Endothelial cell of hepatic sinusoid (primary cell): ENCODE measurements around the gene KCNV2.
"Not testable (repeated sequence)": the region's sequence is repeated elsewhere in the genome, so short reads cannot be mapped to it uniquely, and the experiment has no call there.

Source experiments
- in situ Hi-C: cut with HindIII; loops from 2 replicates; pipeline ENCODE4 v1.10.0; 2017; ENCODE audit warnings: low sequenced_read_pairs

KCNV2 gene

GRCh38 chr9:2717385-2717784 is at the start of gene KCNV2:
Gene KCNV2 (plus strand): TSS chr9:2717510. CDS start chr9:2717740, 230 bp downstream.
- in situ Hi-C loops, result no loop called here

DNA sequence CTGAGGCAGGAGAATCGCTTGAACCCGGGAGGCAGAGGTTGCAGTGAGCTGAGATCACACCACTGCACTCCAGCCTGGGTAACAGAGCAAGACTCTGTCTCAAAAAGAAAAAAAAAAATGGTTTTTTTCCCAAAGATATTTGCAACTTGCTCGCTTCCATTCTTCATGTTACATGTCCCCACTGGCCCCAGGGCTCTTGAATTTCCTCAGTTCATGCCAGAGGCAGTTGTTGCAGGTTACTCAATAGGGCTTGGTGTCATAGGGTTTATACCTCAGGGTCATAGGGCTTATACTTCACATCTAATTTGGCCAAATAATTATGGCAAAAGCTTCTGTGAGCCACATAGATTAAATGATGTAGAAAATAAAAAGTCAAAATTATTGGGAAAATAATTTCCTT is 44.1 kb upstream of the KCNV2 start:
- in situ Hi-C loops, result loop anchor here (25.0 kb wide), 1 partner anchor 89 kb away; no protein-coding TSS in a partner anchor

DNA sequence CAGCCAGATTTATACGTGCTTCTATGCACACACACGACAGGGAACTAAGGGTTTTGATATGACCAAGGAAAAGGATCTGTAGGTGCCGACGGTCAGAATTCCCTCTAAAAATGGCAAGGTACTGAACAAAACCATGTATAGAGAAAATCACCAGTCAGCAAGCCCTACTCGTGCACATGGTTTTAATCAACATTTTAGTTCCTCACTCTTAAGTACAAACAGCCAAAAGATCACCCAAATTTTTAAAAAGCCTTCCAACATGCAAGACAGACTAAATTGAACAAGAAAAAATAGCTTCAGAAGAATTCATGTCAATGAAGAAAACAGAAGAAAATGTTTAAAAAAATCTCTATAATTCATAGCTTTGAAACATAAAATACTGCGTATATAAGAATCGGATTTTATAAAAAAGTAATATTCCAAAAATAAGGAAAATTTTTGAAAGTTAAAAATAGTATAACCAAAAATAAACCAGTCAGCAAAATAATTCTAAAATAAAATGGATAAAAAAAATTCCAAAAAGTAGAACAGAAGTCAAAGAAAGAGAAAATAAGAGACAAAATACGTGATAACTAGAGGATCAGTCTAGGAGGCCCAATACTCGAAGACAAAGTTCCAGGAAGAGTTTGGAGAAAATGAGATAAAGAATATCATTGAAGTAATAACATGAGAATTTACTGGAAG is 43.0 kb upstream of the KCNV2 start:
- in situ Hi-C loops, result loop anchor here (25.0 kb wide), 1 partner anchor 88 kb away; no protein-coding TSS in a partner anchor

GRCh38 chr9:2675834-2676233 is 41.5 kb upstream of the KCNV2 start:
- in situ Hi-C loops, result no loop called here

DNA sequence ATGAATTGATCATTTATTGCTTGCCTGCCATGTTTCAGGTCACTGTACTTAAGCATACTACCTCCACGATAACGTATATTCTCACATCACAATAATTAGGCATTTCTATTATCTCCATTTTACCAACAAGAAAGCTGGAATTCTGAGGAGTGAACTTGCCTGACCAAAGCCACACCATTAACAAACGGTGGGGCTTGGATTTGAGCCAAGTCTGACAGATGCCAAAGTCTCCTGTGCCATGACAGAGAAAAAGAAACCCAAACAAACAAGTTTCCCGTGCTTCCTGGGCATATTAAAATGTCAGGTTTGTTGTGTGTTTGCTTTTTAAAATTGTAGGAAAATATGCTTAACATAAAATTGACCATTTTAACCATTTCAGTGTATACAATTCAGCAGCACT is 40.8 kb upstream of the KCNV2 start:
- in situ Hi-C loops, result no loop called here

DNA sequence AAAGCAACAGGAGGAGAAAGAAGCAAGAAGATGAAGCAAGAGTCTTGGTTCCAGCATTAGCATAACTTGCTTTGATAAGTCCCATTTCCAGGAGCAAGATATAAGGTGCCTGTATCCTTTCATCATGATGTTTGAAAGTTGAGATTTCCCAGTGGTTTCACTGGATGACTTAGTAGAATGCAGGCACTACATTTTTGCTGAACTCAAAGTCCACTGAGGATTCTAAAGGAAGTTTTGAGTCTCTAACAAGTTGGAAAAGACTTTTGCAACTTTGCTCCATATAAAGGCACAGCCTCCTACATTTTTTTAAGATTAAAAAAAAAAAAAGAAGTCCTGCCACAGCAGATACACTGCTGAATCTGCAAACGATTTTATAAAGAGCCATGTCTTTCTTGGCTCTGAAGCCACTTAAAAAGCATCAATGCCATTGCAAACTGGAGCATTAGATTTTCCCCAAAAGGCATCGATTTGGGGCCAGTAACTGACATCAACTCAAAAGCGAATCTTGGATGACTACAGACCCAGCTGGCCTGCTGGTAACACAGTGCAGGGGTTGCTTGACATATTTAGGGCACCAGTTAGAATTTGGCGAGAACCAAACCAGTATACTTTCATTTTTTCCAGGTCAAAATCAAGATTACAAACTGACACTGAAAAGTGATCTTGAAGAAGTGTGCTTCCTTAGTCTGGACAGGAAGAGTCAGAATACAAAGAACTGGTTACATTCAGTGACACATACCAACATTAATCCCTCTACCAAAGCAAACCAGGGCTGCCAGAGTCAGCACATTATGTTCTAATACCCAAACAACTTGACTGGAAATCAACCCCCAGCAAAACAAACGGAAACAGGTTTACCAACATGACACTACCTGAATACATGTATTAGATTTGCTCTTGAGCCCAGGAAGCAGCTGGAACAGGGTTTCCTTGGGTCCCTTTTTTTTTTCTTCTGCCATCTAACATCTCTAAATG is 39.1 kb upstream of the KCNV2 start:
- in situ Hi-C loops, result no loop called here

- in situ Hi-C loops, result no loop called here
Measured at GRCh38 chr9:2679011-2679410, 38.3 kb upstream of the KCNV2 start.

DNA sequence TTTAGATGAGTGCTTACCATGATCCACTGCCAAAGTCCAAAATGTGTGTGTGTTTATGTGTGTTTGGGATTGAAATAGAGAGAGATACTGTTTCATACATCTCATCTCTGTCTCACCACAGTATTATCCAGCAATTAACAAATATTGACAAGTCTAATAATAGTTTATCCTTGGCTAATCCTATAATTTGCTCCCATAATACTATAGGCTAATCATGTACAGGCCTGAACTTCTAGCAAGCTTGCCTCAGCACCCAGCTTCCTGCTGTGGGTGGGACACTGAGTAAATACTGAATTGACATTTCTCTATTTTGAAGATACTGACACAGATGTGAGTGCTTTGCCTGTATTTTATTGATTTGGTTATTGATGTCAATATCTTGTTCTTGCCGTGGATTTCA is 35.3 kb upstream of the KCNV2 start:
- in situ Hi-C loops, result no loop called here

- in situ Hi-C loops, result no loop called here
Measured at GRCh38 chr9:2686911-2687310, 30.4 kb upstream of the KCNV2 start.

GRCh38 chr9:2688636-2689035 is 28.7 kb upstream of the KCNV2 start:
- in situ Hi-C loops, result no loop called here

DNA sequence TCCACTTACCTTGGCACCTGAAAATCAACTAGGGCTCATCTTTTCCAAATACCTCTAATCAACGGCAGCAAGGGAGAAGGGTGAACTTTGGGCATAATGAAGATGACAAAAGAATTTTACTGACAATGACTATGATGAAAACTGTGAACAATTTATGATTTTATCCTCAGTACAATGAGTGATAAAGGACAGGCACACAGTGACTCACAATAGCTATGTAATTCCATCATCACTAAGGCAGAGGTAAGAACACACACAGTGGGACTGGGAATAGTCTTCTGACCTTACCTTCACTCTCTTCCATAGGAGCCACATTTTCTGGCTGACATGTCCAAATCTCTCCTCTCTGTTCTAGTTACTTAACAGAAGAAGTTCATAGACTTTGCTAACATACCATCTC is 26.1 kb upstream of the KCNV2 start:
- in situ Hi-C loops, result no loop called here

- in situ Hi-C loops, result no loop called here
Measured at GRCh38 chr9:2691626-2692025, 25.7 kb upstream of the KCNV2 start.

DNA sequence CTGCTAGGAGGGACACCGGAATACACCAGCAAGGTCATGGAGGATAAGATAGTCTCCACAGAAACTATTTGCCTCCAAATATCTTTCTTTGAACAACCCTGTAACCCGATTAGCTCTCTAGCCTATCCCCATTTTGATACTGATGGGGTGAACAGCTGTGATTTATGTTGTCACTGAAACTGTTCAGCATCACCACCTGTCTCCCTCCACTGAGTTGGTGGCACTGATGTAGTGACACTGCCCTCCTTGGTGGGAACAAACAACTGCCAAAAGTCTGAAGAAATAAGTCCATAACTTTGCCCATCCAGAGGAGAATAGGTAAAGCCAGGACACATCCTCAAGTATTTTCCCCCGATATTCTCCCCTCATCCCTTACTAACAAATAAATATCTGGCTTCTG is 24.3 kb upstream of the KCNV2 start:
- in situ Hi-C loops, result no loop called here

- in situ Hi-C loops, result no loop called here
Measured at GRCh38 chr9:2697492-2697891, 19.8 kb upstream of the KCNV2 start.

GRCh38 chr9:2700398-2700797 is 16.9 kb upstream of the KCNV2 start:
- in situ Hi-C loops, result no loop called here

DNA sequence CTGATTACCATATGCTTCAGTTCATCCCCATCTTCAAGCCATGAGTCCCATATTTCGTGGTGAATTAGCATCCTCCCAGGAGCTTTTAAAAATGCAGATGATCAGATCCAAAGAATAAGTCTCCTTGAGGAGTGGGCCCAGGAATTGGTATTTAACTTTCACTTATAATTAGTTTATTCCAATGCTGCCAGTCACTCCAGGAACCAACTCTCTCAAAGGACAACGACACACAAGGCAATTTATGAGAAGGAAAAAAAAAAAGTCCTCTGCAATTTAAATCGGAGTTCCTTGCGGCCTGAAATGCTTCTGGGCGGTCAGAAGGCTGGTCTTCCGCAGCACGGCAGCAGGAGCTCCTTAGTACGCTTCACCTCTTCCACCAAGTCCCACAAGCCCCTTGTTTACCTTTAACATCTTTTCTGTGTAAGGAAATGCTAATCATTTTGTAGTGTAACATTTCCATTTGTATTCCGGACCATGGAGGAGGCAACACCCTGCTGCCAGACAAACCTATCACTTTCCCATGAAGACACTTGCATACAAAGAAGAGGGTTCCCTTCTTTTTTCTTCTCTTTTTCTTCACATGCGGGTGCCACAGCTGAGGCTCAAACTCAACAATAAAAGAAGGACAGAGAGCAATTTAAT is 16.3 kb upstream of the KCNV2 start:
- in situ Hi-C loops, result no loop called here

DNA sequence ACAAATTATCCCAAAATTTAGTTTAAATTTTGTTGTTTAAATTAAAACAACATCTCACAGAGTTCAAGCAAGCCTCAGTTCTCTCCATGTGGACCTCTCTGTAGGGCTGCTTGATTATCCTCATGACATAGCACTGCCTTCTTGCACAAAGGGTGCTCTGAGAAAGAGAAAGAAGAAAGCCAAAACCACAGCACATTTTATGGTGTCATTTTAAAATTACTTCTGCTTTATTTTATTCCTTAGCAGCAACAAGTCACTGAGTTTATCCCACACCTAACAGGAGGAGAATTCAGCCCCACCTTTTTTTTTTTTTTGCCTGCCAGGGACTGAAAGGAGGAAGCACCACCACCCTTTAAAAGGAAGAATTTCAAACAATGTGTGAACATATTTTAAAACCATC is 12.8 kb upstream of the KCNV2 start:
- in situ Hi-C loops, result no loop called here

DNA sequence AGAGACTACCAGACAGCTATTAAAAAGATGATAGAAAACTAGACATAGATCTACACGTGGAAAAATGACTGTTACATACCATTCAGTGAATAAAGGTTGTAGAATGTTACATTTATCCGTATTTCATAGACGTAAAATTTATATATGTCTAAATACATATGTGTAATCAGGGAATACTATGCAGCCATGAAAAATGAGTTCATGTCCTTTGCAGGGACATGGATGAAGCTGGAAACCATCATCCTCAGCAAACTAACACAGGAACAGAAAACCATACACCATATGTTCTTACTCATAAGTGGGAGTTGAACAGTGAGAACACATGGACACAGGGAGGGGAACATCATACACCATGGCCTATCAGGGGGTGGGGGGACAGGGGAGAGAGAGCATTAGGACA is 10.1 kb upstream of the KCNV2 start:
- in situ Hi-C loops, result not testable (repeated sequence)

- in situ Hi-C loops, result no loop called here
Measured at GRCh38 chr9:2709645-2710101, 7.6 kb upstream of the KCNV2 start.

GRCh38 chr9:2711716-2712115 is 5.6 kb upstream of the KCNV2 start:
- in situ Hi-C loops, result no loop called here

DNA sequence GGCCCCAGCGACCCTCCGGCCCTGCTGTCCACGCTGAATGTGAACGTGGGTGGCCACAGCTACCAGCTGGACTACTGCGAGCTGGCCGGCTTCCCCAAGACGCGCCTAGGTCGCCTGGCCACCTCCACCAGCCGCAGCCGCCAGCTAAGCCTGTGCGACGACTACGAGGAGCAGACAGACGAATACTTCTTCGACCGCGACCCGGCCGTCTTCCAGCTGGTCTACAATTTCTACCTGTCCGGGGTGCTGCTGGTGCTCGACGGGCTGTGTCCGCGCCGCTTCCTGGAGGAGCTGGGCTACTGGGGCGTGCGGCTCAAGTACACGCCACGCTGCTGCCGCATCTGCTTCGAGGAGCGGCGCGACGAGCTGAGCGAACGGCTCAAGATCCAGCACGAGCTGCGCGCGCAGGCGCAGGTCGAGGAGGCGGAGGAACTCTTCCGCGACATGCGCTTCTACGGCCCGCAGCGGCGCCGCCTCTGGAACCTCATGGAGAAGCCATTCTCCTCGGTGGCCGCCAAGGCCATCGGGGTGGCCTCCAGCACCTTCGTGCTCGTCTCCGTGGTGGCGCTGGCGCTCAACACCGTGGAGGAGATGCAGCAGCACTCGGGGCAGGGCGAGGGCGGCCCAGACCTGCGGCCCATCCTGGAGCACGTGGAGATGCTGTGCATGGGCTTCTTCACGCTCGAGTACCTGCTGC is 839 bp downstream of the KCNV2 start:
- in situ Hi-C loops, result no loop called here
